Mesothelial cell of epicardium (in vitro differentiated cells): ENCODE data around the gene BCL6B. TPM values are rescaled to one million over a fixed set of nuclear protein-coding genes. Genes with fewer than 3 reads are reported as not detected.

Source experiments
- DNase-seq, 2 experiments: peaks; one replicate each; pipeline ENCODE4 v3.0.0; 2021; ENCODE audit warnings: low spot score in 2 of 2; ENCODE audit not compliant: unreplicated experiment in 2 of 2
- H3K27ac Mint-ChIP-seq: 2 replicates; pipeline ENCODE4 v1.8.0; 2021; ENCODE audit warnings: mixed read lengths
- H3K27me3 Mint-ChIP-seq: 2 replicates; pipeline ENCODE4 v1.8.0; 2021; ENCODE audit warnings: low read depth, mixed read lengths
- H3K36me3 Mint-ChIP-seq: 2 replicates; pipeline ENCODE4 v1.8.0; 2021; ENCODE audit warnings: mixed read lengths
- H3K4me1 Mint-ChIP-seq: 2 replicates; pipeline ENCODE4 v1.8.0; 2021; ENCODE audit warnings: mixed read lengths
- H3K4me3 Mint-ChIP-seq: 2 replicates; pipeline ENCODE4 v1.8.0; 2021; ENCODE audit warnings: mild to moderate bottlenecking, moderate library complexity, mixed read lengths
- H3K9me3 Mint-ChIP-seq: 2 replicates; pipeline ENCODE4 v1.8.0; 2021; ENCODE audit warnings: mixed read lengths
- total RNA-seq: library from RNA; stranded (reverse); gene quantifications from 3 replicates; pipeline ENCODE4 v1.2.1, GENCODE V29; 2021
- TF ChIP-seq, protein P1 (sequence below): fragments of 200-600 bp; sonication (generic); IDR thresholded peaks from one replicate; pipeline ENCODE4 v1.5.0; 2021; ENCODE audit warnings: antibody characterized with exemption; ENCODE audit not compliant: unreplicated experiment

BCL6B gene
- total RNA-seq, 1 donor from 2014 or later = not detected

DNA sequence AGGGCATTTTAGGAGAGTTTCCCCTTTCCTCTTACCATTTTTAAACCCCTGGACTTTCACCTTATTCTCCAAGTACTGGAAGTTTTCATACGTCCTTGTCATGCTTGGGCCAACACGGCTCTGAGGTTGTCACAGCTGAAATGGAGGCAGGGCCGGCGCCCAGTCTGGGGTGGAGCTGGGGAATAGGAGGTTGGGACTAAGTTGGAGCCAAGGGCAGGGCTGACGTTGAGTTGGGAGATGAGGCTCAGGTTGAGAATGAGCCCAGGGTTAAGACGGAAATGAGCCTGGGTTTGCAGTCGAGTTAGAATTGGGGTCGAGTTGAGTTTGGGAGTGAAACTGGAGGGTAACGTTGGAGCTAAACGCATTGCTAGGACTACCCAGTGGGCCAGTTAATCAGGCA lies 55.9 kb downstream of the BCL6B start:
- H3K4me3 Mint-ChIP-seq = no peak overlapping the region
- peaks cover under 1% of the 10 kb centered on the region for H3K4me1 Mint-ChIP-seq
- peaks cover 11% of the 10 kb centered on the region for H3K27me3 Mint-ChIP-seq
- H3K27ac Mint-ChIP-seq = no peak overlapping the region
- H3K36me3 Mint-ChIP-seq = no peaks in the 10 kb centered on the region
- TF ChIP-seq, protein P1, sequence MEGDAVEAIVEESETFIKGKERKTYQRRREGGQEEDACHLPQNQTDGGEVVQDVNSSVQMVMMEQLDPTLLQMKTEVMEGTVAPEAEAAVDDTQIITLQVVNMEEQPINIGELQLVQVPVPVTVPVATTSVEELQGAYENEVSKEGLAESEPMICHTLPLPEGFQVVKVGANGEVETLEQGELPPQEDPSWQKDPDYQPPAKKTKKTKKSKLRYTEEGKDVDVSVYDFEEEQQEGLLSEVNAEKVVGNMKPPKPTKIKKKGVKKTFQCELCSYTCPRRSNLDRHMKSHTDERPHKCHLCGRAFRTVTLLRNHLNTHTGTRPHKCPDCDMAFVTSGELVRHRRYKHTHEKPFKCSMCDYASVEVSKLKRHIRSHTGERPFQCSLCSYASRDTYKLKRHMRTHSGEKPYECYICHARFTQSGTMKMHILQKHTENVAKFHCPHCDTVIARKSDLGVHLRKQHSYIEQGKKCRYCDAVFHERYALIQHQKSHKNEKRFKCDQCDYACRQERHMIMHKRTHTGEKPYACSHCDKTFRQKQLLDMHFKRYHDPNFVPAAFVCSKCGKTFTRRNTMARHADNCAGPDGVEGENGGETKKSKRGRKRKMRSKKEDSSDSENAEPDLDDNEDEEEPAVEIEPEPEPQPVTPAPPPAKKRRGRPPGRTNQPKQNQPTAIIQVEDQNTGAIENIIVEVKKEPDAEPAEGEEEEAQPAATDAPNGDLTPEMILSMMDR = no peak
- peaks cover 6% of the 10 kb centered on the region for H3K9me3 Mint-ChIP-seq
- DNase-seq = no peak

Other genes with a start within 250 kb of the BCL6B start
- not detected in 3 replicates for gene FBXO39, start 246.8 kb upstream of the BCL6B start, total RNA-seq
- gene TEKT1, start 191.3 kb upstream of the BCL6B start, total RNA-seq = not detected in 3 replicates
- 0.22 to 0.40 TPM in 2 of 3 replicates, not detected in the other for gene ALOX12, start 27.0 kb upstream of the BCL6B start, total RNA-seq
- gene RNASEK, start 10.4 kb upstream of the BCL6B start, total RNA-seq = 154 to 166 TPM (median 159 TPM) in 3 replicates
- gene SLC16A13, start 13.0 kb downstream of the BCL6B start, total RNA-seq = 10.4 to 10.7 TPM (median 10.7 TPM) in 3 replicates
- 4.1 to 5.1 TPM (median 4.2 TPM) in 3 replicates for gene SLC16A11, start 21.0 kb downstream of the BCL6B start, total RNA-seq
- gene CLEC10A, start 57.2 kb downstream of the BCL6B start, total RNA-seq = not detected in 3 replicates
- gene ASGR2, start 91.8 kb downstream of the BCL6B start, total RNA-seq = not detected in 3 replicates
- 15.9 to 19.7 TPM (median 16.5 TPM) in 3 replicates for gene ASGR1, start 156.3 kb downstream of the BCL6B start, total RNA-seq
- gene DLG4, start 196.8 kb downstream of the BCL6B start, total RNA-seq = 59.9 to 62.4 TPM (median 60.2 TPM) in 3 replicates
- gene ACADVL, start 196.9 kb downstream of the BCL6B start, total RNA-seq = 385 to 424 TPM (median 410 TPM) in 3 replicates
- 87.3 to 96.1 TPM (median 94.0 TPM) in 3 replicates for gene DVL2, start 211.5 kb downstream of the BCL6B start, total RNA-seq
- 55.4 to 57.1 TPM (median 55.6 TPM) in 3 replicates for gene PHF23, start 216.4 kb downstream of the BCL6B start, total RNA-seq
- gene GABARAP, start 219.4 kb downstream of the BCL6B start, total RNA-seq = 424 to 451 TPM (median 429 TPM) in 3 replicates
- gene CTDNEP1, start 228.7 kb downstream of the BCL6B start, total RNA-seq = 122 to 132 TPM (median 130 TPM) in 3 replicates
- 37.9 to 42.8 TPM (median 42.1 TPM) in 3 replicates for gene ELP5, start 229.2 kb downstream of the BCL6B start, total RNA-seq
- gene CLDN7, start 239.4 kb downstream of the BCL6B start, total RNA-seq = 79.2 to 86.1 TPM (median 79.9 TPM) in 3 replicates